K562 treated with DMSO at 1 percent for 24 hours (cell line): ENCODE measurements around the gene LRRC36. TPM values are rescaled to one million over a fixed set of nuclear protein-coding genes. Genes with fewer than 3 reads are reported as not detected.

Experiments
- total RNA-seq: library from RNA; unstranded; fragments of 300-600 nt; gene quantifications from 2 replicates; pipeline ENCODE4 v1.2.3, GENCODE V29; 2022; ENCODE audit warnings: low read depth; ENCODE audit not compliant: insufficient read depth

Gene LRRC36
- 0.15 TPM in 1 of 2 replicates, not detected in the other for total RNA-seq

GRCh38 chr16:67326472-67327309, at the start of gene LRRC36, which contains the start of gene KCTD19:
Gene LRRC36, plus strand, starts transcription at chr16:67326815. Its CDS starts 48 bp downstream, at chr16:67326863.
Gene KCTD19, minus strand, starts transcription at chr16:67326741. Its CDS starts 34 bp downstream, at chr16:67326707.

GRCh38 chr16:67279296-67280089, 47.1 kb upstream of the LRRC36 start, which contains the start of gene PLEKHG4:
Gene PLEKHG4, plus strand, starts transcription at chr16:67279532. Its CDS starts 513 bp downstream, at chr16:67280045.

GRCh38 chr16:67393111-67393787, 66.6 kb downstream of the LRRC36 start, which contains the start of gene TPPP3:
Gene TPPP3, minus strand, starts transcription at chr16:67393498. Its CDS starts 2,387 bp downstream, at chr16:67391111.

GRCh38 chr16:67415872-67416793, 89.5 kb downstream of the LRRC36 start, which contains the start of gene ZDHHC1:
Gene ZDHHC1, minus strand, starts transcription at chr16:67416477. Its CDS starts 8,702 bp downstream, at chr16:67407775.

GRCh38 chr16:67430977-67431774, 104.6 kb downstream of the LRRC36 start, which contains the start of gene HSD11B2:
Gene HSD11B2, plus strand, starts transcription at chr16:67431121. Its CDS starts 128 bp downstream, at chr16:67431249.

Other genes with a start within 250 kb of the LRRC36 start
- 9.1 and 12.1 TPM in 2 replicates for gene PHAF1, start 216.9 kb upstream of the LRRC36 start, total RNA-seq
- gene B3GNT9, start 175.8 kb upstream of the LRRC36 start, total RNA-seq, result 8.1 and 8.9 TPM in 2 replicates
- gene TRADD, start 166.9 kb upstream of the LRRC36 start, total RNA-seq, result 65.4 and 73.5 TPM in 2 replicates
- gene FBXL8, start 166.9 kb upstream of the LRRC36 start, total RNA-seq, result 20.0 and 26.4 TPM in 2 replicates
- 16.5 and 21.1 TPM in 2 replicates for gene HSF4, start 162.1 kb upstream of the LRRC36 start, total RNA-seq
- gene NOL3, start 156.3 kb upstream of the LRRC36 start, total RNA-seq, result 23.2 and 28.7 TPM in 2 replicates
- 27.3 and 27.5 TPM in 2 replicates for gene MATCAP1, start 142.9 kb upstream of the LRRC36 start, total RNA-seq
- 0.37 TPM in 1 of 2 replicates, not detected in the other for gene EXOC3L1, start 136.7 kb upstream of the LRRC36 start, total RNA-seq
- gene E2F4, start 134.7 kb upstream of the LRRC36 start, total RNA-seq, result 92.4 and 95.4 TPM in 2 replicates
- gene ELMO3, start 127.7 kb upstream of the LRRC36 start, total RNA-seq, result 3.3 and 4.0 TPM in 2 replicates
- 64.1 and 69.2 TPM in 2 replicates for gene TMEM208, start 99.7 kb upstream of the LRRC36 start, total RNA-seq
- 49.4 and 55.6 TPM in 2 replicates for gene FHOD1, start 79.3 kb upstream of the LRRC36 start, total RNA-seq
- 2.0 and 2.4 TPM in 2 replicates for gene SLC9A5, start 77.8 kb upstream of the LRRC36 start, total RNA-seq
- 22.7 and 31.6 TPM in 2 replicates for gene PLEKHG4, start 47.3 kb upstream of the LRRC36 start, total RNA-seq
- gene KCTD19, start 74 bp upstream of the LRRC36 start, total RNA-seq, result 0.22 and 2.7 TPM in 2 replicates
- 0.61 TPM in 1 of 2 replicates, not detected in the other for gene TPPP3, start 66.7 kb downstream of the LRRC36 start, total RNA-seq
- 0.24 and 0.64 TPM in 2 replicates for gene ZDHHC1, start 89.7 kb downstream of the LRRC36 start, total RNA-seq
- gene HSD11B2, start 104.3 kb downstream of the LRRC36 start, total RNA-seq, result 0.28 TPM in 1 of 2 replicates, not detected in the other
- gene ATP6V0D1, start 154.3 kb downstream of the LRRC36 start, total RNA-seq, result 204 and 205 TPM in 2 replicates
- not detected in 2 replicates for gene AGRP, start 156.7 kb downstream of the LRRC36 start, total RNA-seq
- 13.1 and 20.4 TPM in 2 replicates for gene RIPOR1, start 202.0 kb downstream of the LRRC36 start, total RNA-seq
- 36.6 and 38.1 TPM in 2 replicates for gene CTCF, start 235.7 kb downstream of the LRRC36 start, total RNA-seq